HL-60 (cell line): ENCODE data around the gene GLCE.

ENCODE experiments used
- DNase-seq, 2 experiments: peaks; one replicate each; pipeline ENCODE4 v3.0.0-alpha.2; 2010 to 2020; ENCODE audit warnings: low read depth in 1 of 2, low spot score in 1 of 2
- H3K27ac ChIP-seq: fragments of 250-450 bp; sonication (Bioruptor Pico); replicated peaks from 2 replicates; pipeline ENCODE4 v1.5.1; 2020; ENCODE audit warnings: mild to moderate bottlenecking, moderate library complexity
- H3K27me3 ChIP-seq: fragments of 250-450 bp; sonication (Bioruptor Pico); 2 replicates; pipeline ENCODE4 v1.5.1; 2021; ENCODE audit warnings: mild to moderate bottlenecking, moderate library complexity; ENCODE audit not compliant: insufficient read depth, poor library complexity, severe bottlenecking
- H3K4me3 ChIP-seq: replicated peaks from 2 replicates; pipeline ENCODE4 v1.5.1; 2011; ENCODE audit warnings: mild to moderate bottlenecking, control low read depth, low read length; ENCODE audit not compliant: insufficient read depth
- GABPA ChIP-seq: IDR thresholded peaks from 2 replicates; pipeline ENCODE4 v1.6.1; 2012; ENCODE audit warnings: low read depth
- POLR2AphosphoS5 ChIP-seq: IDR thresholded peaks from 2 replicates; pipeline ENCODE4 v1.6.1; 2012; ENCODE audit warnings: low read depth
- REST ChIP-seq: IDR thresholded peaks from 2 replicates; pipeline ENCODE4 v1.6.1; 2012; ENCODE audit warnings: low read depth; ENCODE audit not compliant: insufficient replicate concordance
- SPI1 ChIP-seq: IDR thresholded peaks from 2 replicates; pipeline ENCODE4 v1.6.1; 2012; ENCODE audit warnings: low read depth, mild to moderate bottlenecking, borderline replicate concordance
- TF ChIP-seq, protein P1 (sequence below): IDR thresholded peaks from one replicate; pipeline ENCODE4 v1.5.1; 2011; ENCODE audit warnings: low read length, control low read depth, inconsistent platforms; ENCODE audit not compliant: insufficient read depth

Gene GLCE

DNA sequence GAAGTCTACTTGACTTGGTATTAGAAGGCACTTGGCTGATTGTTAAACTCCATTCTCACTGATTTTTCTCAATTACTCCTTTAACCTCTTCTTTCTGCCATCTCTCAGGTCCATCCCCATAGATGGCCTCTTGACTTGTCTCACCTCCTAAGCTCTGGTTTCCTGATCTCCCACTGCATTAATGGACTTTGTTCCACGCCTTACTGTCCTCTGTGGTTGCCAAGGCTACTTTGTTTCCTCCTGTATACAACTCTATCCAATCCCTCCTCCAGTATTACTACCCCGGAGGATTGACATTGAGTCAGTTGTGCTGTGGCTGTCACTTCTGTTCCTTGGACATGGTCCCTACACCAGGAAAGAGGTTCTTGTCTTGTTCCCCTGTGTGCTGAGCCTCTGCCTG lies 10.6 kb upstream of the GLCE start:
- DNase-seq, result no peak
- Histone ChIP-seq H3K27me3 (peaks cover 6% of the 10 kb centered on the region), H3K27ac (no peak overlapping the region), H3K4me3 (no peak overlapping the region)
- no peak for TF ChIP-seq GABPA
- TF ChIP-seq, protein P1, sequence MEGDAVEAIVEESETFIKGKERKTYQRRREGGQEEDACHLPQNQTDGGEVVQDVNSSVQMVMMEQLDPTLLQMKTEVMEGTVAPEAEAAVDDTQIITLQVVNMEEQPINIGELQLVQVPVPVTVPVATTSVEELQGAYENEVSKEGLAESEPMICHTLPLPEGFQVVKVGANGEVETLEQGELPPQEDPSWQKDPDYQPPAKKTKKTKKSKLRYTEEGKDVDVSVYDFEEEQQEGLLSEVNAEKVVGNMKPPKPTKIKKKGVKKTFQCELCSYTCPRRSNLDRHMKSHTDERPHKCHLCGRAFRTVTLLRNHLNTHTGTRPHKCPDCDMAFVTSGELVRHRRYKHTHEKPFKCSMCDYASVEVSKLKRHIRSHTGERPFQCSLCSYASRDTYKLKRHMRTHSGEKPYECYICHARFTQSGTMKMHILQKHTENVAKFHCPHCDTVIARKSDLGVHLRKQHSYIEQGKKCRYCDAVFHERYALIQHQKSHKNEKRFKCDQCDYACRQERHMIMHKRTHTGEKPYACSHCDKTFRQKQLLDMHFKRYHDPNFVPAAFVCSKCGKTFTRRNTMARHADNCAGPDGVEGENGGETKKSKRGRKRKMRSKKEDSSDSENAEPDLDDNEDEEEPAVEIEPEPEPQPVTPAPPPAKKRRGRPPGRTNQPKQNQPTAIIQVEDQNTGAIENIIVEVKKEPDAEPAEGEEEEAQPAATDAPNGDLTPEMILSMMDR, result no peak
- no peak for TF ChIP-seq POLR2AphosphoS5
- no peak for TF ChIP-seq REST
- no peak for TF ChIP-seq SPI1

- Histone ChIP-seq H3K4me3 (no peak overlapping the region), H3K27ac (no peak overlapping the region), H3K27me3 (peaks cover 5% of the 10 kb centered on the region)
- TF ChIP-seq POLR2AphosphoS5, result no peak
- TF ChIP-seq, protein P1, result no peak
- no peak for TF ChIP-seq SPI1
- no peak for TF ChIP-seq GABPA
- TF ChIP-seq REST, result no peak
- no peak for DNase-seq
Observed at GRCh38 chr15:69150336-69150735, 10.1 kb upstream of the GLCE start.

GRCh38 chr15:69150841-69151240 lies 9.6 kb upstream of the GLCE start:
- DNase-seq, result no peak
- no peak for TF ChIP-seq SPI1
- no peak for TF ChIP-seq POLR2AphosphoS5
- no peak for TF ChIP-seq GABPA
- no peak for TF ChIP-seq REST
- TF ChIP-seq, protein P1, result no peak
- Histone ChIP-seq H3K4me3 (no peak overlapping the region), H3K27ac (no peak overlapping the region), H3K27me3 (peaks cover 4% of the 10 kb centered on the region)
